Measurements from ENCODE around the gene LSP1.

LSP1 gene

DNA sequence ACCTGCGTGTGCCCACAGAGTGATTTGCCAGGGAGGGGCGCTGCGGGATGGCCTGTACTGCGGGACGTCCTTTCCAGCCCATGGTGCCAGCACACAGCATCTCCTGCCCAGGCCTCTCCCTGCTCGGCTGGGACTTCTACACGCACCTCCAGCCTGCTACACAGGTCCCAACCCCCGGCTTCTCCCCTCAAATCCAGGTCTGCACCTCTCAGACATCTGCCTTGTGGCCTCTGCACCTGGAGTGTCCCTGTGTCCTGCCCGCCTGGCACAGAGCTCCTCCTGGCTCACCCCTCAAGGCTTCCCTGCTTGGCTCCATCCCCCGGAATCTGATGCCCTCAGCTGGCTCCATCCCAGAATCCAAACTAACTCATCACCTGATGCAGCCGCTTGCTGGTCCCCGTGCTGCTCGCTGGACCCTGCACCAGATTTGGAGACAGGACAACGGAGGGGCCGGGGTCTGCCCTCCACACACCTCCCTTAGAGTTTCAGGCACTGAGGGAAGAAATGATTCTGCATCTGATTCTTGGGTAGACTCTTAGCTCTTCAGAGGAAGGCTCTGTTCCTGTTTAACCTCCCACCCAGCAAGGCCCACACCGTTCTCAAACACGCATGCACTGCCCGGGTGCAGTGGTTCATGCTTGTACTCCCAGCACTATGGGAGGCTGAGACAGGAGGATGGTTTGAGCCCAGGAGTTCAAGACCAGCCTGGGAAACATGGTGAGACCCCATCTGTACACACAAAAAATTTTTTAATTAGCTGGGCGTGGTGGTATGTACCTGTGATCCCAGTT, 4.0 kb upstream of the LSP1 start:
- Histone ChIP-seq H3K9ac (ENCODE audit: low read length in 5 of 5) (no peak overlapping the region), H3K4me3 (ENCODE audit: low read depth in 1 of 5, low read length in 5 of 5) (no peak overlapping the region), H3K4me1 (ENCODE audit: control insufficient read depth in 5 of 5, insufficient read depth in 5 of 5, low read length in 5 of 5) (peaks cover 6 to 47% (median 27%) of the 10 kb centered on the region in 5 donors), H3K27ac (ENCODE audit: low read depth, low read length) (no peak overlapping the region), H3K9me3 (ENCODE audit: control insufficient read depth in 5 of 5, low read length in 5 of 5) (no peaks in the 10 kb centered on the region), H3K27me3 (ENCODE audit: control insufficient read depth in 5 of 5, insufficient read depth in 4 of 5, low read length in 5 of 5) (no peaks in the 10 kb centered on the region), H3K36me3 (ENCODE audit: control insufficient read depth in 5 of 5, insufficient read depth in 5 of 5, low read length in 5 of 5) (no peaks in the 10 kb centered on the region)

DNA sequence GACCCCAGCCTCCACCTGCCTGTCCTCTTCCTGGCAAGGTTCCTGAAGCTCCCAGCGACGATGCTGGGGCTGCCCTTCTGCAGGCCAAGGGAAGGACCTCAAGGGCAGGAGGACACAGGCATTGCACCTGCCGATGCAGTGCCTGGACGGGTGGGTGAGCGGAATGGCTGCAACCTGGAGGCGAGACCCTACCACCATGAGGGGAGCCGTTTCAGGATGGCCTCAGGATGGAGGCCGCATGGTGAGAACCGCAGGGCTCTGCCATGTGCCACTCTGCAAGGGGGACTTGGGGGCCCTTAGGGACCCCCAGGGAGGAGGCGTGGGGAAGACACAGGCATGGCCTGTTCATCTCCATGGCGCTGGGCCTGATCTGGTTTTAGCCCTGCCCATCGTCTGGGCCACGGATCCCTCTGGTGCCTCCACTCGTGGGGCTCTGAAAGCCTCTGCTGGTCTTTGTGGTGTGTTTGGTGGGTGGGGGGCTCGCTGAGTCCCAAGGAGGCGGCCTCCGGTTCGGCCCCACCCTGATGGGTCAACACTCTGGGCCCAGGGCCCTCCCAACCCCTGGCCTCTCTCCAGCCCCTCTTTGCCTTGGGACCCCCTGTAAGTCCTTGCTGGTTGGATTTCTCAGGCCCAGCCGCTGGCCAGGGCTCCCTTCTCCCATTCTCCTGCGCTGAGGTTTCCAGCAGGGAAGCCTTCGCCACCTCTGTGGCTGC, 1.3 kb upstream of the LSP1 start:
- H3K27me3 ChIP-seq (ENCODE audit: control insufficient read depth in 5 of 5, insufficient read depth in 4 of 5, low read length in 5 of 5) = peaks cover 0 to 3% (median 0%) of the 10 kb centered on the region in 5 donors
- H3K9ac ChIP-seq (ENCODE audit: low read length in 5 of 5) = no peak overlapping the region
- H3K9me3 ChIP-seq (ENCODE audit: control insufficient read depth in 5 of 5, low read length in 5 of 5) = no peaks in the 10 kb centered on the region
- peaks cover 0 to 34% (median 7%) of the 10 kb centered on the region in 5 donors for H3K4me1 ChIP-seq (ENCODE audit: control insufficient read depth in 5 of 5, insufficient read depth in 5 of 5, low read length in 5 of 5)
- H3K27ac ChIP-seq (ENCODE audit: low read depth, low read length) = no peak overlapping the region
- H3K36me3 ChIP-seq (ENCODE audit: control insufficient read depth in 5 of 5, insufficient read depth in 5 of 5, low read length in 5 of 5) = no peaks in the 10 kb centered on the region
- H3K4me3 ChIP-seq (ENCODE audit: low read depth in 1 of 5, low read length in 5 of 5) = no peak overlapping the region

DNA sequence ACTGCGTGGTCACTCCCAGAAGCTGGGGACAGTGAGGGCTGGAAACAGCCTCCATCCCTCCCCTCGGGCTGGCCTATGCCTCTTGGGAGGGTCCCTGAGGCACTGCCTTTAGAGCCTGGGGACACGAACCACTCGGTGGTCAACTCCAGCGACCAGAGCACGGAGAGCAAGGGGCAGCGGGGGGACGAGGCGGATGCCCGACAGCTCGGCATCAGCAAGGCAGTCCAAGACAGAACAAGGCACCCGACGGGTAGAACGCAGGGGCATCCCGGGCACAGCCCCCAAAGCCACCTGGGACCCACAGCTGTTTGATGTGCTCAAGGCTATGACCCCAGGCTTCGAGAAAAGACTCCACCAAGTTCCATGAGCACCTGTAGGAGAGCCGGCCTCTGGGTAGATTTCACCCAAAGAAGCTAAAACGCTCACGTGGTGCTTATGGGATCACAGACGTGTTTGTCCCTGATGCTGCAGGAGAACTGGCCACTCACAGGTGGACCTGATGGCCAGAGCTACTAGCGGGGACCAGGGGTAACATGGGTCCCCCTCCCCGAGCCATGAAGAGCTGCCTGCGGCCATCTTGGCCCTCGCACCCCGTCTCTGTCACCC, 510 bp upstream of the LSP1 start:
- H3K36me3 ChIP-seq (ENCODE audit: control insufficient read depth in 5 of 5, insufficient read depth in 5 of 5, low read length in 5 of 5) = no peaks in the 10 kb centered on the region
- H3K27ac ChIP-seq (ENCODE audit: low read depth, low read length) = no peak overlapping the region
- H3K9ac ChIP-seq (ENCODE audit: low read length in 5 of 5) = no peak overlapping the region
- no peaks in the 10 kb centered on the region for H3K9me3 ChIP-seq (ENCODE audit: control insufficient read depth in 5 of 5, low read length in 5 of 5)
- H3K27me3 ChIP-seq (ENCODE audit: control insufficient read depth in 5 of 5, insufficient read depth in 4 of 5, low read length in 5 of 5) = peaks cover 0 to 3% (median 0%) of the 10 kb centered on the region in 5 donors
- H3K4me3 ChIP-seq (ENCODE audit: low read depth in 1 of 5, low read length in 5 of 5) = no peak overlapping the region
- peaks cover 0 to 34% (median 7%) of the 10 kb centered on the region in 5 donors for H3K4me1 ChIP-seq (ENCODE audit: control insufficient read depth in 5 of 5, insufficient read depth in 5 of 5, low read length in 5 of 5)

DNA sequence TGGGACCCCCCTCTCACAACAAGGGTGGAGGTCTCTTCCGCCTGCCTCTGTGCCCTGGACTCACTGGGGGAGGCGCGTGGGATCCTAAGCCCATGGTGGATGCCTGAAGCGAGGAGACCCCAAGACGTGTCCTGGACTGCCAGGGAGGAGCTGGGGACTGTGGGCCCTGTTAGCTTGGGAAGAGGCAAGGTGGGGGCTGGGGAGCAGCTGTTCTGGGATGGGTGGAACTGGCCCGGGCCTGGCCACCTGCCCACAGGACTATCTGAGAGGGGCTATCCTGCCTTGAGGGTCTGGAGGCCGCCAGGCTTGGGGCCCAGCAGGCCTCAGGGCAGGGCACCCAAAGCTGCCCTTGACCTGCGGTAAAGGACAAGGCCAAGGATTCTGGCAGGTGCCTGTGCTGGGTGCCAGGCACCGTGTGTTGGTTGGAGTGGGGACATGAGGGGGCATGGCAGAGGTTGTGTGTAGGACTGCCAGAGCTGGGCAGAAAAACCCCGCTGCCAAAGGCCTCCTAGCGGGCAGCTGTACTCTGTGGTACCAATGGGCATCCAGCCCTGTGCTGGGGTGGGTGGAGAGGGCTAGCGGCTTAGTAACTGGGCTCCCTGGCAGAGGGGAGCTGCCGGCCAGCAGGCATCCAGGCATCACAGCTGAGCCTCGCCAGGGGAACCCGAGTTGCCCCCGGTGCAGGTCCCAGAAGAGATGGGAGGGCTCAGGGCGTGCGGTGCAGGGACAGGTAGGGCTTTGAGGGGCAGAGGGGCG, 670 bp downstream of the LSP1 start:
- Histone ChIP-seq H3K27me3 (ENCODE audit: control insufficient read depth in 5 of 5, insufficient read depth in 4 of 5, low read length in 5 of 5) (peaks cover 0 to 3% (median 0%) of the 10 kb centered on the region in 5 donors), H3K4me3 (ENCODE audit: low read depth in 1 of 5, low read length in 5 of 5) (peak overlapping the region in 2 of 5 donors; percentile 36 to 47), H3K9me3 (ENCODE audit: control insufficient read depth in 5 of 5, low read length in 5 of 5) (no peaks in the 10 kb centered on the region), H3K27ac (ENCODE audit: low read depth, low read length) (no peak overlapping the region), H3K36me3 (ENCODE audit: control insufficient read depth in 5 of 5, insufficient read depth in 5 of 5, low read length in 5 of 5) (no peaks in the 10 kb centered on the region), H3K4me1 (ENCODE audit: control insufficient read depth in 5 of 5, insufficient read depth in 5 of 5, low read length in 5 of 5) (peaks cover 0 to 34% (median 7%) of the 10 kb centered on the region in 5 donors), H3K9ac (ENCODE audit: low read length in 5 of 5) (peak overlapping the region in 1 of 5 donors; percentile 23)

DNA sequence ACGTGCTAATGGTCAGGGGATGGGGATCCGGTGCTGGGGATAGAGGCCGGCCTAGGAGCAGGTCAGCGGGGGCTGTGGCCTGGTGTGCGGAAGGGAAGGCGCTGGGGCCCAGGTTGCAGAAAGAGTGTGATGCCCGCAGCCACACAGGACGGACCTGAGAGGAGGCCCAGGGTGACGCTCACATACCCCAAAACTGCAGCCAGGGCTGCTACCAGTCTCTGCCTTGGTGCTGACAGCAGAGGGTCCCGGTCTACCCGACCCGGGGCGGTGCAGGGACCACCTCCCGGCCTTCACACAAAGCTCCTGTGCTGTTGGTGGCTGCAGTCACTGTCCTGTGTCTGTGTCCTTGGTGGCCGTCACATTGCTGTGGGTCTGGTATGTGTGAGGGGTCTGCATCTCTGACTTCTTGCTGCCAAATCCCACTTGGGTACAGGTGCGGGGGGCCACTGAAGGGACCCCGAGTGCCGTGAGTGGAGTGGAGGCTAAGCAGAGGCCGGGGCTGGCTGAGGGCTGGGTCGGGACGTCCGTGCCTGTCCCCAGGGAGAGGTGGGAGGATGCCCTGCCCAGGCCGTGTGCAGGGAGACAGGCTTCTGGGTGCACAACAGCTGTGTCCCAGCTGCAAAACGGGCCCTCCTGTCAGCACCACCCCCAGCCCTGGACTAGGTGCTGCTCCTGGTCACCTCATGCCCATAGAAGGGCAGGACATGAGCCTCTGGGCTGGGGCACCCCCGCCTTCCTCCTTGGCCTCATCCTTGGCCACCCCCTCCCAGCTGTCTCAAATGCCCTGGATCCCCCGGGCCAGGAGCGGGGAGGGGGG, 1.5 kb downstream of the LSP1 start:
- Histone ChIP-seq H3K9ac (ENCODE audit: low read length in 5 of 5) (peak overlapping the region in 1 of 5 donors; percentile 23), H3K4me3 (ENCODE audit: low read depth in 1 of 5, low read length in 5 of 5) (peak overlapping the region in 2 of 5 donors; percentile 36 to 47), H3K27ac (ENCODE audit: low read depth, low read length) (no peak overlapping the region)

DNA sequence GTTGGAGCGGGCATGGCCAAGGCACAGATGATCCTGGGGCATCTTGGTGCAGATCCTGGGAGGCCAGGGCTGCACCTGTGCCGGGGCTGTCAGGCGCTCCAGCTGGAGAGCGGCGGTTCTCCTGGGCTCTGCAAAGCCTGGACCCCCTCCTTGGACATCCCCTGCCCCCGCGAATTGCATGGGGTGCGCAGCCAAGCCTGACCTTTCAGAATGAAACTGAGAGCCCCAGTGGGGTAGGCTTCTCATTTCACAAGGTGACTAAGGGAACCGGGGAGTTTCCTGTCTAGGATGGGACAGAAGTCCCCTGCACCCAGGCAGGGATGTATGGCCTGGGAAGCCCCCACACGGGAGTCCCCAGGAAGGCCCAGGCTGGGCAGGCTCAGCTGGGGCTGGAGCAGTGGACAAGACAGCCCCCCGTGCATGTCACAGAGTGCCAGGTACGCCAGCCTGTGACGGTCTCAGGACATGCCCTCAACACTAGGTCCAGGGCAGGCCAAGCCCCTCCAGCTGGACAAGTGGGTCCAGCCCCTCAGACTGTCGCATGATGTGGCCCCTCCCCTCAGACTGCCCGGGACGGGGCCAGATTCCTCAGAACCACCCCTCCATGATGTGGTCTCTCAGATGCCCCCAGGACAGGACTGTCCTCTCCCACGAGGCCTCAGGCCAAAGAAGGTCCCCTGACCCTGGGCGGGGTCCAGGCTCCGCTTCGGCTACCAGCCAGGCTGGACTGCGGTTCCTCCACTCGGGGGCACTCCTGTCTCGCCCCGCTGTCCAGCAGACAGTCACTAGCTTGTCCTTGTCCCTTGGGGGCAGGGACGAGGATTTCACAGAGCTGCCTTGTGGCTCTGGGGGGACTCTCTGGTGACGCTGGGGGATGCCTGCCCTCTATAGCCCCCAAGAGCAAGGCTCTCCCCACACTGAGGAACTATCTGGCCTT, 2.3 kb downstream of the LSP1 start:
- Histone ChIP-seq H3K4me1 (ENCODE audit: control insufficient read depth in 5 of 5, insufficient read depth in 5 of 5, low read length in 5 of 5) (peaks cover 0 to 23% (median 2%) of the 10 kb centered on the region in 5 donors), H3K9ac (ENCODE audit: low read length in 5 of 5) (no peak overlapping the region), H3K36me3 (ENCODE audit: control insufficient read depth in 5 of 5, insufficient read depth in 5 of 5, low read length in 5 of 5) (no peaks in the 10 kb centered on the region), H3K9me3 (ENCODE audit: control insufficient read depth in 5 of 5, low read length in 5 of 5) (no peaks in the 10 kb centered on the region), H3K4me3 (ENCODE audit: low read depth in 1 of 5, low read length in 5 of 5) (no peak overlapping the region), H3K27me3 (ENCODE audit: control insufficient read depth in 5 of 5, insufficient read depth in 4 of 5, low read length in 5 of 5) (peaks cover 0 to 3% (median 0%) of the 10 kb centered on the region in 5 donors), H3K27ac (ENCODE audit: low read depth, low read length) (no peak overlapping the region)

More for the DNA sequence above, 1.5 kb downstream of the LSP1 start:
- H3K9me3 ChIP-seq (ENCODE audit: control insufficient read depth in 5 of 5, low read length in 5 of 5) = no peaks in the 10 kb centered on the region
- H3K27me3 ChIP-seq (ENCODE audit: control insufficient read depth in 5 of 5, insufficient read depth in 4 of 5, low read length in 5 of 5) = peaks cover 0 to 3% (median 0%) of the 10 kb centered on the region in 5 donors
- H3K4me1 ChIP-seq (ENCODE audit: control insufficient read depth in 5 of 5, insufficient read depth in 5 of 5, low read length in 5 of 5) = peaks cover 0 to 31% (median 7%) of the 10 kb centered on the region in 5 donors
- H3K36me3 ChIP-seq (ENCODE audit: control insufficient read depth in 5 of 5, insufficient read depth in 5 of 5, low read length in 5 of 5) = no peaks in the 10 kb centered on the region

DNA sequence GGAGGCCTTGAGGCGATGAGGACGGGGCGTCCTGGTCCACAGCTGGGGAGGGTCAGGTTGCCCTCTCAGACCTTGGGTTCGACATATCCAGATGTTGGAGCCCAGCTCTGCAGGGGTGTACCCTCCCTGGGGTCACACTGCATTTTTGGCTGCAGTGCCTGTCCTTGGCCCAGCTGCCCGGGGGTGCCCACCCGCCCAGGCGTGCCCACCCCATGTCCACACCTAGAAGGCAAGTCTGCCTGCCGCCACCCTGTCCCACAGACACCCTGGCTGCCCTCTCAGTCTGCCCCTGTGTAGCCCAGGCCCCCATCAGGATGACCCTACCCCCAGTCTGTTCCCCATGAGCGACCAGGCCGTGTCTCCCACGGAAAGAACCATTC, 3.0 kb downstream of the LSP1 start:
- Histone ChIP-seq H3K9me3 (ENCODE audit: control insufficient read depth in 5 of 5, low read length in 5 of 5) (no peaks in the 10 kb centered on the region), H3K27me3 (ENCODE audit: control insufficient read depth in 5 of 5, insufficient read depth in 4 of 5, low read length in 5 of 5) (peaks cover 0 to 3% (median 0%) of the 10 kb centered on the region in 5 donors), H3K4me1 (ENCODE audit: control insufficient read depth in 5 of 5, insufficient read depth in 5 of 5, low read length in 5 of 5) (peaks cover 0 to 20% (median 2%) of the 10 kb centered on the region in 5 donors), H3K27ac (ENCODE audit: low read depth, low read length) (no peak overlapping the region), H3K4me3 (ENCODE audit: low read depth in 1 of 5, low read length in 5 of 5) (no peak overlapping the region), H3K9ac (ENCODE audit: low read length in 5 of 5) (no peak overlapping the region), H3K36me3 (ENCODE audit: control insufficient read depth in 5 of 5, insufficient read depth in 5 of 5, low read length in 5 of 5) (no peaks in the 10 kb centered on the region)

DNA sequence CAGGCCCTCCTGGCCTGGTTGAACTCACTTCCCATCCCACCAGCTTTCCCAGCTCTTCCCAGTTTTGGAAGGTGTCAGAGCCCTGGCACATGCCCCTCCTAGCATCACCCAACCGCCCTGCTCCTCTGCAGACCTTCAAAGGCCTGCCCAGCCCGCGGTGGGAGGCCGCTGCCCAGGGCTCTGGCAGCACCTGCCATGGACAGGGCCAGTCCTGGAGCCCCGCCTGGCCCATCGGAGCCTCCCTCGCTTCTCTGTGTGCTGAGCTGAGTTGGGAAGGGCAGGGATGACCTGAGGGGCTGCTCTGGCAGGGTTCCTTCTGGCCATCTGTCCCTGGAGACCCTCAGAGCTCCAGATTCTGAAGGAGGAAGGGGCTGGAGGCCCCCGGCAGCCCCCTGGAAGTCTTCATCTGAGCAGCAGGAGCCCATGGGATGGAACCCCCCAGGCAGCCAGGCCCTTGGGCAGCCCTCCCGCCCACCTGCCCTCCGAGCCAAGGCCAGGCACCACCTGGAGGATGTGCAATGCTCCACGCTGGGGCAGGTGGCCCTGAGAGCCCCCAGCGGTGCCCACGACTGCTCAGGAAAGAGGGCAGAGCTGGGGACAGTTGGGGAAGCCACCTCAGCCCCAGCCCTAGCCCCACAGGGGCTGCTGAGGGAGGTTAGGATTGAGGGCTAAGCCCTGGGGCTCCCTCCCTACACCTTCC, 3.6 kb downstream of the LSP1 start:
- H3K36me3 ChIP-seq (ENCODE audit: control insufficient read depth in 5 of 5, insufficient read depth in 5 of 5, low read length in 5 of 5) = no peaks in the 10 kb centered on the region
- H3K4me3 ChIP-seq (ENCODE audit: low read depth in 1 of 5, low read length in 5 of 5) = no peak overlapping the region
- no peak overlapping the region for H3K9ac ChIP-seq (ENCODE audit: low read length in 5 of 5)
- H3K27me3 ChIP-seq (ENCODE audit: control insufficient read depth in 5 of 5, insufficient read depth in 4 of 5, low read length in 5 of 5) = peaks cover 0 to 3% (median 0%) of the 10 kb centered on the region in 5 donors
- H3K9me3 ChIP-seq (ENCODE audit: control insufficient read depth in 5 of 5, low read length in 5 of 5) = no peaks in the 10 kb centered on the region
- H3K27ac ChIP-seq (ENCODE audit: low read depth, low read length) = no peak overlapping the region
- peaks cover 0 to 19% (median 2%) of the 10 kb centered on the region in 5 donors for H3K4me1 ChIP-seq (ENCODE audit: control insufficient read depth in 5 of 5, insufficient read depth in 5 of 5, low read length in 5 of 5)

Measured in subcutaneous abdominal adipose tissue (tissue), 5 donors.